IMR-90 (cell line): ENCODE data around the gene LTF. TPM values are rescaled to one million over a fixed set of nuclear protein-coding genes. Genes with fewer than 3 reads are reported as not detected.

ENCODE experiments used
- ATAC-seq: fragments of 200-7000 bp; cut with Tn5 transposase; 2 replicates; pipeline ENCODE4 v1.9.1; 2020; ENCODE audit warnings: low read depth, mild to moderate bottlenecking, moderate library complexity
- BruUV-seq: library from RNA; stranded (reverse); fragments of 400-500 nt; replicated peaks from 2 replicates; lab custom pipeline; 2021; lab: Mats Ljungman, UMichigan
- CTCF ChIA-PET: fragments of 300-600 bp; formaldehyde crosslinking; extraction: SDS; loops from one replicate; lab custom pipeline; 2021; ENCODE audit warnings: antibody characterized with exemption; lab: Yijun Ruan, JAX
- POLR2A ChIA-PET: fragments of 300-600 bp; sonication (Branson Sonifier 250); formaldehyde crosslinking; loops from one replicate; lab custom pipeline; 2022; ENCODE audit warnings: antibody characterized with exemption; ENCODE audit not compliant: unreplicated experiment; lab: Charles Lee
- DNase-seq: peaks from one replicate; pipeline ENCODE4 v3.0.0; 2013
- H2AFZ ChIP-seq: replicated peaks from 2 replicates; pipeline ENCODE3; 2013; ENCODE audit warnings: low read length, mild to moderate bottlenecking; ENCODE audit not compliant: poor library complexity
- H2AK5ac ChIP-seq: 2 replicates; pipeline ENCODE4 v1.6.1; 2013; ENCODE audit warnings: low read depth, low read length, inconsistent platforms
- H2AK9ac ChIP-seq: replicated peaks from 2 replicates; pipeline ENCODE3; 2013; ENCODE audit warnings: mild to moderate bottlenecking, low read depth, low read length, moderate library complexity; ENCODE audit not compliant: poor library complexity
- H2BK120ac ChIP-seq: 2 replicates; pipeline ENCODE4 v1.6.1; 2013; ENCODE audit warnings: low read depth, low read length, inconsistent platforms
- H2BK15ac ChIP-seq: 3 replicates; pipeline ENCODE4 v1.6.1; 2013; ENCODE audit warnings: low read depth, low read length, inconsistent platforms
- H2BK20ac ChIP-seq: 2 replicates; pipeline ENCODE4 v1.6.1; 2013; ENCODE audit warnings: low read depth, mild to moderate bottlenecking, inconsistent platforms, low read length, moderate library complexity
- H2BK5ac ChIP-seq: 2 replicates; pipeline ENCODE4 v1.6.1; 2013; ENCODE audit warnings: mild to moderate bottlenecking, low read depth, low read length, inconsistent platforms; ENCODE audit not compliant: poor library complexity, severe bottlenecking
- H3K14ac ChIP-seq: replicated peaks from 2 replicates; pipeline ENCODE4 v1.6.1; 2013; ENCODE audit warnings: low read depth, low read length, inconsistent platforms
- H3K18ac ChIP-seq: 2 replicates; pipeline ENCODE4 v1.6.1; 2013; ENCODE audit warnings: low read depth, low read length, control low read depth
- H3K23ac ChIP-seq: 2 replicates; pipeline ENCODE4 v1.6.1; 2013; ENCODE audit warnings: low read depth, low read length, inconsistent platforms
- H3K27ac ChIP-seq: 2 replicates; pipeline ENCODE4 v1.5.1; 2013; ENCODE audit warnings: mild to moderate bottlenecking, control low read depth, low read length; ENCODE audit not compliant: insufficient read depth
- H3K27me3 ChIP-seq: 2 replicates; pipeline ENCODE4 v1.6.1; 2013; ENCODE audit warnings: low read length; ENCODE audit not compliant: control insufficient read depth, insufficient read depth
- H3K36me3 ChIP-seq: 2 replicates; pipeline ENCODE4 v1.6.1; 2013; ENCODE audit warnings: low read length, mixed read lengths; ENCODE audit not compliant: control insufficient read depth, insufficient read depth
- H3K4ac ChIP-seq: 2 replicates; pipeline ENCODE4 v1.6.1; 2013; ENCODE audit warnings: low read depth, low read length, inconsistent platforms
- H3K4me1 ChIP-seq: 2 replicates; pipeline ENCODE4 v1.6.1; 2013; ENCODE audit warnings: low read length, mixed read lengths; ENCODE audit not compliant: control insufficient read depth, insufficient read depth
- H3K4me2 ChIP-seq: 2 replicates; pipeline ENCODE4 v1.6.1; 2013; ENCODE audit warnings: low read depth, mild to moderate bottlenecking, control low read depth, low read length, moderate library complexity
- H3K4me3 ChIP-seq: 2 replicates; pipeline ENCODE4 v1.5.1; 2013; ENCODE audit warnings: low read depth, mild to moderate bottlenecking, control low read depth, low read length, moderate library complexity; ENCODE audit not compliant: insufficient read depth
- H3K56ac ChIP-seq: 2 replicates; pipeline ENCODE4 v1.6.1; 2013; ENCODE audit warnings: low read length, inconsistent platforms; ENCODE audit not compliant: insufficient read depth; ENCODE audit errors: extremely low read depth
- H3K79me1 ChIP-seq, 2 experiments: 2 replicates each; pipeline ENCODE4 v1.6.1; 2013; ENCODE audit warnings: low read length in 2 of 2, inconsistent platforms in 1 of 2, low read depth in 1 of 2
- H3K9ac ChIP-seq: 2 replicates; pipeline ENCODE4 v1.6.1; 2013; ENCODE audit warnings: low read depth, low read length, control low read depth
- H3K9me1 ChIP-seq: 2 replicates; pipeline ENCODE4 v1.6.1; 2013; ENCODE audit warnings: low read length, inconsistent platforms; ENCODE audit not compliant: insufficient read depth
- H3K9me3 ChIP-seq: 2 replicates; pipeline ENCODE4 v1.6.1; 2013; ENCODE audit warnings: low read length; ENCODE audit not compliant: control insufficient read depth, insufficient read depth
- H4K20me1 ChIP-seq: 2 replicates; pipeline ENCODE4 v1.6.1; 2013; ENCODE audit warnings: low read length, inconsistent platforms; ENCODE audit not compliant: insufficient read depth
- H4K5ac ChIP-seq: 2 replicates; pipeline ENCODE4 v1.6.1; 2013; ENCODE audit warnings: mild to moderate bottlenecking, low read depth, low read length, control low read depth
- H4K8ac ChIP-seq, 2 experiments: 2 replicates each; pipeline ENCODE4 v1.6.1; 2013; ENCODE audit warnings: low read depth in 2 of 2, low read length in 2 of 2, control low read depth in 1 of 2, inconsistent platforms in 1 of 2
- H4K91ac ChIP-seq: 2 replicates; pipeline ENCODE4 v1.6.1; 2013; ENCODE audit warnings: low read depth, low read length, inconsistent platforms; ENCODE audit not compliant: insufficient read depth
- BHLHE40 ChIP-seq: fragments of 150-350 bp; IDR thresholded peaks from 2 replicates; pipeline ENCODE4 v1.6.1; 2016; ENCODE audit warnings: mild to moderate bottlenecking, low read depth, low read length
- CEBPB ChIP-seq: IDR thresholded peaks from 2 replicates; pipeline ENCODE4 v1.6.1; 2012; ENCODE audit warnings: low read depth, low read length, improper control_type of control experiment
- CHD1 ChIP-seq: IDR thresholded peaks from 2 replicates; pipeline ENCODE4 v1.6.1; 2012; ENCODE audit warnings: low read depth, low read length, improper control_type of control experiment
- RAD21 ChIP-seq: IDR thresholded peaks from 2 replicates; pipeline ENCODE4 v1.6.1; 2012; ENCODE audit warnings: low read length, improper control_type of control experiment
- WGBS, 2 experiments: methylation state at CpG; one replicate each; pipeline versions ENCODE4 v1.1.5 to v1.1.7; 2013; ENCODE audit warnings: missing lambda C conversion rate in 2 of 2; ENCODE audit not compliant: insufficient read length in 1 of 2; ENCODE audit errors: extremely low coverage in 2 of 2; 5-methylcytosine and 5-hydroxymethylcytosine counted together
- dilution Hi-C: fragments of 300-500 bp; cut with HindIII; formaldehyde crosslinking; loops from one replicate; pipeline ENCODE4 v1.14.3; 2018; ENCODE audit warnings: low sequenced_read_pairs; ENCODE audit not compliant: unreplicated experiment
- in situ Hi-C: fragments of 300-500 bp; cut with MboI; formaldehyde crosslinking; loops from 3 replicates; pipeline ENCODE4 v1.14.3; 2019; ENCODE audit warnings: low sequenced_read_pairs, inconsistent platforms, mixed read lengths
- intact Hi-C: fragments of 100-400 bp; cut with micrococcal nuclease; formaldehyde crosslinking; loops from 2 replicates; pipeline ENCODE4 v1.10.0; 2022
- polyA plus RNA-seq, 3 experiments: library from polyadenylated mRNA; depleted of rRNA; stranded (reverse); fragments of >200 nt; gene quantifications; 2 replicates each; pipeline ENCODE4 v1.2.3, GENCODE V29; 2012; ENCODE audit warnings: low replicate concordance in 1 of 3
- total RNA-seq: library from RNA; depleted of rRNA; stranded (reverse); fragments of >200 nt; gene quantifications from 2 replicates; pipeline ENCODE4 v1.2.3, GENCODE V29; 2012
- TF ChIP-seq, protein P1 (sequence below): conservative IDR thresholded peaks from 2 replicates; pipeline ENCODE4 v1.5.1; 2012; ENCODE audit warnings: mild to moderate bottlenecking, low read depth, low read length, improper control_type of control experiment

LTF gene
- total and polyA plus RNA-seq, 2 of the 4 experiments (the other 2 are of a cell fraction), result not detected

DNA sequence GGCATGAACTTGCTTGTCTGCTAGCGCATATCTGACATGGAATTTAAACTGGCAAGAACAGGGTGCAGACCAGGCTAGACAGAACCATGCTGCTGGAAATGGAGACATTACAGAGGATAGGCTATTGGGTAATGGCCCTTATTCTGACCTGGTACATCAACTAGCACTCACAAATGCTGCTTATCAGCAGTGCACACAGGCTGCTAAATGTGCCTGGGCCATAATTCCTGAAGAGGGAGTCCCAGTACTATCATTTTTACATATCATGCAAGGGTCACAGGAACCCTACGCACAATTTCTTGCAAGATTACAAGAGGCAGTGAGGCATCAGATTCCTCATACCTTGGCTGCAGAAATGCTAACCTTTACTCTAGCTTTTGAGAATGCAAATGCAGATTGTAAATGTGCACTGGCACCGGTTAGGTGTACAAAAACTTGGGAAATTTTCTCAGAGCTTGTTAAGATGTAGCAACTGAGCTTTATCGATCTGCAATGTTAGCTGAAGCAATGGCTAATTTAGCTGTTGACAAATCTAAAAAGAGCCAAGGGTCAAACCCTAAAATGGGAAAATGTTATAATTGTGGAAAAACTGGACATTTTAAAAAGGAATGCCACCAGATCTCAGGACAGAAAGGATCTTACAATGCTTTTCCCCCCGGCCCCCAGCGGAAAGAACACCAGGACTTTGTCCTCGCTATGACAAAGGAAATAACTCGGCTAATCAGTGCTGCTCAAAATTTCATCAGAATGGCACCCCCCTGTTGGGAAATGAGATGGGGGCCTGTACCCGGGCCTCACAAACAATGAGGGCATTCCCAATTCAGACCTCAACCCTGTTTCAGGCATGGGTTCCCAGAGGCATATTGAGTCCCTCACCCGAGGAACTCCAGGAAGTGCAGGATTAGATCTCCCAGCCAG, 36.5 kb downstream of the LTF start:
- no TSS peak for BruUV-seq
- in situ Hi-C loops, result no loop called here
- ATAC-seq (peak; percentile 49), DNase-seq (no peak)
- H3K14ac ChIP-seq, result no peak overlapping the region
- H4K5ac ChIP-seq, result no peak overlapping the region
- H3K4me3 ChIP-seq, result no peak overlapping the region
- no peak overlapping the region for H3K18ac ChIP-seq
- POLR2A ChIA-PET, result no interaction called here
- no peaks in the 10 kb centered on the region for H3K79me1 ChIP-seq
- no peak overlapping the region for H2BK15ac ChIP-seq
- H2BK5ac ChIP-seq, result no peak overlapping the region
- no peak overlapping the region for H2BK120ac ChIP-seq
- H2AK9ac ChIP-seq, result no peak overlapping the region
- no peak overlapping the region for H2AK5ac ChIP-seq
- CTCF ChIA-PET, result interaction anchor here (1.7 kb wide), 1 partner anchor 11 kb away, joined by 3 read pairs; no protein-coding TSS in a partner anchor
- no peak overlapping the region for H3K4me2 ChIP-seq
- no peaks in the 10 kb centered on the region for H3K9me3 ChIP-seq
- no peak overlapping the region for H2BK20ac ChIP-seq
- no peak overlapping the region for H4K91ac ChIP-seq
- intact Hi-C loops, result loop anchor here (5.0 kb wide), 1 partner anchor 341 kb away; no protein-coding TSS in a partner anchor
- H3K36me3 ChIP-seq, result no peaks in the 10 kb centered on the region
- H3K56ac ChIP-seq, result no peak overlapping the region
- no peaks in the 10 kb centered on the region for H4K20me1 ChIP-seq
- 43% methylated on average over 3 of the region's 10 CpGs; no CpG with 5 or more reads in 1 of the 2 experiments for WGBS, 2 experiments
- H3K9ac ChIP-seq, result no peak overlapping the region
- H4K8ac ChIP-seq, result no peak overlapping the region
- H3K23ac ChIP-seq, result no peak overlapping the region
- peaks cover 9% of the 10 kb centered on the region for H3K27me3 ChIP-seq
- no peak overlapping the region for H3K4ac ChIP-seq
- no peaks in the 10 kb centered on the region for H3K9me1 ChIP-seq
- dilution Hi-C loops, result no loop called here
- H3K27ac ChIP-seq, result no peak overlapping the region
- no peak overlapping the region for H2AFZ ChIP-seq
- no peaks in the 10 kb centered on the region for H3K4me1 ChIP-seq
- TF ChIP-seq CEBPB (no peak), CHD1 (no peak), BHLHE40 (no peak), RAD21 (peak; percentile 21; the same call in 1 of the 2 replicates)
- TF ChIP-seq, protein P1, sequence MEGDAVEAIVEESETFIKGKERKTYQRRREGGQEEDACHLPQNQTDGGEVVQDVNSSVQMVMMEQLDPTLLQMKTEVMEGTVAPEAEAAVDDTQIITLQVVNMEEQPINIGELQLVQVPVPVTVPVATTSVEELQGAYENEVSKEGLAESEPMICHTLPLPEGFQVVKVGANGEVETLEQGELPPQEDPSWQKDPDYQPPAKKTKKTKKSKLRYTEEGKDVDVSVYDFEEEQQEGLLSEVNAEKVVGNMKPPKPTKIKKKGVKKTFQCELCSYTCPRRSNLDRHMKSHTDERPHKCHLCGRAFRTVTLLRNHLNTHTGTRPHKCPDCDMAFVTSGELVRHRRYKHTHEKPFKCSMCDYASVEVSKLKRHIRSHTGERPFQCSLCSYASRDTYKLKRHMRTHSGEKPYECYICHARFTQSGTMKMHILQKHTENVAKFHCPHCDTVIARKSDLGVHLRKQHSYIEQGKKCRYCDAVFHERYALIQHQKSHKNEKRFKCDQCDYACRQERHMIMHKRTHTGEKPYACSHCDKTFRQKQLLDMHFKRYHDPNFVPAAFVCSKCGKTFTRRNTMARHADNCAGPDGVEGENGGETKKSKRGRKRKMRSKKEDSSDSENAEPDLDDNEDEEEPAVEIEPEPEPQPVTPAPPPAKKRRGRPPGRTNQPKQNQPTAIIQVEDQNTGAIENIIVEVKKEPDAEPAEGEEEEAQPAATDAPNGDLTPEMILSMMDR, result 0 out of 2 replicates have a peak, but pooled peaks have one; percentile 24
